OCI-M2 (cell line): ENCODE results near the gene WDR73.
"Not testable (repeated sequence)": the region's sequence is repeated elsewhere in the genome, so short reads cannot be mapped to it uniquely, and the experiment has no call there.

Source experiments
- DNase-seq: peaks from one replicate; lab custom pipeline; 2025; ENCODE audit not compliant: unreplicated experiment; lab: John Stamatoyannopoulos, UW

WDR73 gene

DNA sequence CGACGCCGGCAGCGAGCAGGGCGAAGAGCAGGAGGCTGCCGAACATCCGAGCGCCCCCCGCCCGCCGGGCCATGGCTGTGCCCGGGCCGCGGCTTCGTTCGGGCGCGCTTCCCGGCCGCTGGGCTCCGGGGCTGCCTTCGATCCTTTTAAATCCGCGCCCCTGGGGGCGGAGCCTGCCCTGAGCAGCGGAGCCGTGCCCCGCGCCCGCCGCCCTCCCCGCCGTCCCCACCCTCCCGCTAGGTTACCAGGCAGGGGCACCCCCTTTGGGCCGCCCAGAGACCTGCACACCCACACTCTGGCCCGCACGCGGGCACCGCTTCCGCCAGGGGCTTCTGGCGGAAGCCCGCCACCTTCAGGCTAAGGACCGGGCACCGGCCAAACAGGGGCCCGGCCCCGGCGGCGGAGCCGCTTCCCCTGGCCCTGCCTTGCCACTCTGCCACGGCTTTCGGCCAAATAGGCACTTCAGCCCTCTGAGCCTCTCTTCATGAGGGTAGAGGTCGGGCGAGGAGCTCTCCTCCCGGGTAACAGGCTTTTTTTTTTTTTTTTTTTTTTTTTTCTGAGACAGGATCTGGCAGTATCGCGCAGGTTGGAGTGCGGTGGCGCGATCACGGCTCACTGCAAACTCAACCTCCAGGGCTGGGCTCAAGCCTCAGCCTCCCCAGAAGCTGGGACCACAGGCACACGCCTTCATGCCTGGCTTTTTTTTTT is 4.2 kb upstream of the WDR73 start, which contains the start of gene NMB:
Gene NMB, minus strand, starts transcription at position 120 of the 708 bp plus-strand sequence. Its CDS starts 47 bp downstream, at position 73.
- DNase-seq = no peak

DNA sequence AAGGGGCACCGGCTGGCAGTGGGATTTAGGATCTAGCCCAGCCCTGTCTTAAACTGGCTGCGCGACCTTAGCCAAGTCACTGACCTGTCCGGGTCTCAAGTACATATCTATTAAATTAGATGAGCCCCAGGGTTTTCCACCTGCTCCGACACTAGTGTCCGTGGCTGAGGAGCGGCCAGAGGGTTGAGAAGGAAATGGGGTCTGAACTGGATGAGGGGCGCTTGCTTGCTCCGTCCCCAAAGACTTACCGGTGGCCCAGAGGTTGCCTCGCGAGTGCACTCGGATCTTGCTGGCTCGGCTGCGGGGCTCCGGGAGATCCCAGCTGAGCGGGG is 3.6 kb upstream of the WDR73 start:
- DNase-seq = no peak

DNA sequence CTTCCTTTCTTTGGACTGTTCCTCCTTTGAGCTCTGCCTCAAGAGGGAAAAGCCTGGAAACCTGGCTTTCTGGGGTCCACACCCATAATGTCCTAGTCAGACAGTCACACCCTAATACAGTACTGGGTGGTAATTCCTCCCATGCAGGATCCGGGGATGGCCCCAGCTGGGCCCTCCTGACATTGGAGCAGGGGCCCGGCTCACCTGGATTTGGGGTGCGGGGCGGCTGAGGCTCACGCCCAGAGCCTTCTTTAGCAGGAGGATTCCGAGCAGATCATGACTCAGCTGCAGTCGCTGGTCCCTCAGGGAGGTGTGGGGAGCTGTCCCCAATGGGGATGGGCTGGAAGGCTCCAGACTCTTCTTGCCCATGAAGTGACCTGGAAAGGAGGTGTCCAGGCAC is 2.9 kb upstream of the WDR73 start:
- no peak for DNase-seq

DNA sequence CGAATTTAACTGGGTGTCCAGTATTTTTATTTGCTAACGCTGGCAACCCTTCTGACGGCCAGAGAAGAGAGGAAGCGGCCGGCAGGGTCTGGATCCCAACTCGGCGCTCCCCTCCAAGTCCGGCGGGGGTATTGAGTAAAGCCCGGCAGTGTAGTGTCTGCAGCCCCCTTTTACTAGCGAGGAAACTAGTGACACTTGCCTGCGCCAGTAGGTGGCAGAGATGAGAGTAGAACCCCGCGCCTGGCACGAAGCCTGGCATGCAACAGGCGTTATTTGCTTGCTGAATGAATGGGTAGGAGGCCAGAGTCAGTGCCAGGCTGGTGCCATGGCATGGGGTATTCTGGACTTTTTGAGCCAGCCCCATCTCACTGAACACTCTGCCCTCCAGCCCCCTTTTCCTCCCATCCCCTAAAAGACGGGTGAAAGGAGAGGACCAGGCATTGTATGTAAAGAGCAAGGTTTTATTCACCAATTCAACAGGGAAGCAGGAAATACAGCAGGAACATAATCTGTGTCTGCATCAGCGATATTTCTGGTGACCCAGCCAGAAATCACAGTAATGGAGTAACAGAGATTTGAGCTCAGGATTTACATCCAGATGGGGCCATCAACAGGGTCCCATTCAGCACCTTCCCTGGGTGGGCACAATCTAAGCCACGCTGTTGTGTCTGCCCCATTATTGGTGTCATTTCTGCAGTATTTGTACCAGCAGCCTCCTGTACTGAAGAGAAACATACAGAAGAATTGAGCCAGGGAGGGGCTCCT is 788 bp upstream of the WDR73 start:
- no peak for DNase-seq

DNA sequence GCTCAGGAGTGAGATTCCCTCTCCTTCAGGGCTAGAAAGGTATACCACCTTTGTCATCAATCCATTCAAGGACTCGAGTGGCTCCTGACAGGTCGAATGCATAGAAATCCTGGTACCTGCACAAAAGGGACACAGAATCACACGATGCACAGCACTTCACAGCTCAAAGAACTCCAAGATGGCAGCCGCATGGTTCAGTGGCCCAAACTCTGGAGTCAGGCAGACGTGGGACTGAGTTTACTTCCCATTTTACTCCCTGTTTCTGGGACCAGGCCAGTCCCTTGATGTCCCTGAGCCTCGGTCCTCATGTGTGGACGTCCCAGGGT is 536 bp downstream of the WDR73 start:
- DNase-seq = no peak

DNA sequence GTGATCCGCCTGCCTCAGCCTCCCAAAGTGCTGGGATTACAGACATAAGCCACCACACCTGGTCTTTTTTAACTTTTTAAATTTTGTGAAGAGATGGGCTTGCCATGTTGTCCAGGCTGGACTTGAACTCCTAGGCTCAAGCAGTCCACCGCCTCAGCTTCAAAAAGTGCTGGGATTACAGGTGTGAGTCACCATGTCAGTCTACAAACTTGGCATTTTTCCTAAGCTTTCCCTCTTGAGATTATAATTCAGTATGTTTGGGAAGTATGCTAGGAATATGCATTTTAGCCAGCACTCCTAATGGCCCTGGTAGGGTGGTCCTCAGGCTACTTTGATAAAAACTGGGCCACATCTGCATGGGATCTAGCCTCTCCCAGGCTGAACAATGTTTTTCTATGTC is 4.4 kb downstream of the WDR73 start:
- no peak for DNase-seq

DNA sequence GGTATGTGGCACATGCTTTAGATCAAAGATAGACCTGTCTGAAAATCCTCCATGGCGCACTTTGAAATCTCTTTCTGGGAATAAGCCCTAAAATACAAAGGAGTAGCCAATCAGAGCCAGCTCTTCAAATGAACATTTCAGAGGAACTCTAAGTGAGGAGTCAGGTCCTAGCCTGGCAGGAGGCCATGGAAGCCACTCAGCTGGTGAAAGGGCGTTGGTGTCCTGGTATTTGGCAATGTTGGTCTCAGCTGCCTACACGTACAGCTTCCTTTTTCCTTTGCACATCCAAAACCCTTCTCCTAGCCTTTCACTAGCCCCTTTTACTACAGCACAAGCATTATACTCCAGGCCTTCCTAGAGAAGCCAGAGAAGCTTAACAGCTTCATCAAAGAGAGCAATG is 5.5 kb downstream of the WDR73 start:
- DNase-seq = no peak

GRCh38 chr15:84647726-84648125 is 6.4 kb downstream of the WDR73 start:
- DNase-seq = no peak

- DNase-seq = no peak
Observed at GRCh38 chr15:84645997-84646396, 8.1 kb downstream of the WDR73 start.

DNA sequence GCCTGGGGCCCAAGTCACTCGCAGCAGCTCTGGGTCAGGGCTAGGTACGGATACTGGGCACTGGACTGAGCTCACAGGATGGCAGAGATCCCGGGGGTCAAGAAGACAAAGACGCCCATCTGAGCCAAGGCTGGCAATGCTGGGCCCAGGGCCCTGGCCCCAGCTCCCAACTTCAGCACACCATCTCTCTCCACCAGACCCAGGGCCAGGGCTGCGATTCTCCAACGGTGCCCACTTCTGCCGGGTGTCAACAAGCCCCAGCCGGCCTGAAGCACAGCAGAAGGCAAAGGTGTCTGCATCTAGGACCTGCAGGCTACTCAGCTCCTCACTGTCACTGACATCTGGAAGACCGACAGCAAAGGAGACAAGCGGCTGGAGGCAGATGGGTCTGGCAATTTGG is 8.6 kb downstream of the WDR73 start:
- no peak for DNase-seq

- no peak for DNase-seq
Observed at GRCh38 chr15:84643838-84644237, 10.2 kb downstream of the WDR73 start.

DNA sequence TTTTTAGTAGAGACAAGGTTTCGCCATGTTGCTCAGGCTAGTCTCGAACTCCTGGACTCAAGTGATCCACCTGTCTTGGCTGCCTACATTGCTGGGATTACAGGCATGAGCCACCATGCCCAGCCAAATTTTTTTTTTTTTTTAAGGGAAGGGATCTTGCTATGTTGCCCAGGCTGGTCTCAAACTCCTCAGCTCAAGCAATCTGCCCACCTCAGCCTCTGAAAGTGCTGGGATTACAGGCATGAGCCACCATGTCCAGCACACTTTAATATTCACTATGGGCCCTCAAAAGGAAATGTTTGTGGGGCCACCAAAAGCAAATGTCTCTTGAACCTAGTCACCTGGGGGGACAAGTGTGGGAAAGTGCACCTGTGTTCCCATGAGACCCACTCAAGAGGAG is 11.4 kb downstream of the WDR73 start:
- DNase-seq = not testable (repeated sequence)

- DNase-seq = not testable (repeated sequence)
Observed at GRCh38 chr15:84641871-84642270, 12.2 kb downstream of the WDR73 start.

DNA sequence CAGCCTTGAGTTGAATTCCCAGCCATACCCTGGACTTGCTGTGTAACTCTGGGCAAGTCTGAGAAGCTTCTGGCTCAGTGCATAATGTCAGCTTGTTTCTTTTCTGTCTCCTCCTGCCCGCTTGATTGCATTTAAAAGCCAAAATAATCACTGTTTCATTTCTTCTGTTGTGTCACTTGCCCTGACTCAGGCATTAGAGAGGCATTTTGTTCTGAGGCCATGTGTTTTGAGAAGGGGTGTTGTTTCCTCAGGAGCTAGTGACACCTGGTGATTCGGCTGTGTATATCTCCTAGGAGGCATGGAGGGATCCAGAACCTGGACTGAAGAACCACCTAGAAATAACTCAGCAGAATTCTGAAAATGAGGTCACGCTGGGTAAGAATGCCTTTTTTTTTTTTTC is 16.0 kb downstream of the WDR73 start:
- no peak for DNase-seq

DNA sequence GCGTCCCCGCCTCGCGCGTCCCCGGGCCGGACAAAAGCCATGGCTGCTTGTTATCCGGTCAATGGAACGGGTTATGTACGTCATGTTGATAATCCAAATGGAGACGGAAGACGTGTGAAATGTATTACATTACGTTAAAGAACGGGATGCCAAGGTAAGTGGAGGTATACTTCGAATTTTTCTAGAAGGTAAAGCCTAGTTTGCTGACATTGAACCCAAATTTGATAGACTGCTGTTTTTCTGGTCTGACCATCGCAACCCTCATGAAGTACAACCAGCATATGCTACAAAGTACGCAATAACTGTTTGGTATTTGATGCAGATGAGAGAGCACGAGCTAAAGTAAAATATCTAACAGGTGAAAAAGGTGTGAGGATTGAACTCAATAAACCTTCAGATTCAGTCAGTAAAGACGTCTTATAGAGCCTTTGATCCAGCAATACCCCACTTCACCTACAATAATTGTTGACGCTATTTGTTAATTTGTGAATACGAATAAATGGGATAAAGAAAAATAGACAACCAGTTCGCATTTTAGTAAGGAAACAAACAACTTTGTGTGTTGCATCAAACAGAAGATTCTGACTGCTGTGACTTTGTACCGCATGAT is 19.8 kb downstream of the WDR73 start:
- no peak for DNase-seq

GRCh38 chr15:84633311-84634227 is 20.5 kb downstream of the WDR73 start:
- no peak for DNase-seq

GRCh38 chr15:84631706-84632272 is 22.3 kb downstream of the WDR73 start:
- DNase-seq = no peak

- DNase-seq = no peak
Observed at GRCh38 chr15:84629033-84629432, 25.1 kb downstream of the WDR73 start.

- DNase-seq = no peak
Observed at GRCh38 chr15:84625123-84625522, 29.0 kb downstream of the WDR73 start.

DNA sequence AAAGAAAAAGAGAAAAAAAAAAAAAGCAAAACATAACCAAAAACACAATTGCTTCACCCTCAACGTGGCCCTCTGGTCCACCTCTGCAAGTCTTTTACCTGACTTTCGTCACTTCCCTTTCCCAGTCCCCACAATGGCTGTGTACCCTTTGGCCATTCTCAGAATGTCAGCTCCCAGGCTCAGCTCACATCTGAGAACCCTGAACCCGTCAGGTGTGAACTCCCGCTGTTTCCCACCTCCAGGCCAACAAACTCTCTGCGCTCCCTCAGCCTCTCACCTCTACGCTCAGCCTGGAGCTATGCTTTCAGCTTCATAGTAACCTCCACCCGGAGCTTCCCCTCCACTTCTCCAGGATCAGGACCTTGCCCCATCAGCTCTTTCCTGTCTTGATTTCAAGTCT is 29.7 kb downstream of the WDR73 start:
- DNase-seq = no peak

GRCh38 chr15:84621358-84621979 is 32.6 kb downstream of the WDR73 start:
- no peak for DNase-seq
